GM12891 (cell line): ENCODE data around the gene CCR8.

Source experiments
- PAX5 ChIP-seq: IDR thresholded peaks from 2 replicates; pipeline ENCODE4 v1.6.1; 2011; ENCODE audit warnings: low read length, moderate library complexity, mild to moderate bottlenecking; ENCODE audit not compliant: insufficient read depth, severe bottlenecking
- POLR2A ChIP-seq: IDR thresholded peaks from 2 replicates; pipeline ENCODE4 v1.6.1; 2011; ENCODE audit warnings: low read depth, low read length, control low read depth
- POLR2AphosphoS5 ChIP-seq: IDR thresholded peaks from 2 replicates; pipeline ENCODE4 v1.6.1; 2011; ENCODE audit warnings: low read depth, low read length, control low read depth
- POU2F2 ChIP-seq: IDR thresholded peaks from 2 replicates; pipeline ENCODE4 v1.6.1; 2011; ENCODE audit warnings: low read depth, mild to moderate bottlenecking, control low read depth, low read length, moderate library complexity
- SPI1 ChIP-seq: IDR thresholded peaks from 2 replicates; pipeline ENCODE4 v1.6.1; 2011; ENCODE audit warnings: low read depth, low read length, control low read depth
- TAF1 ChIP-seq: IDR thresholded peaks from 2 replicates; pipeline ENCODE4 v1.6.1; 2011; ENCODE audit warnings: low read depth, low read length, control low read depth

- no peak for TF ChIP-seq POLR2AphosphoS5
- no peak for TF ChIP-seq POLR2A
- TF ChIP-seq POU2F2 = peak; percentile 61; the same call in 1 of the 2 replicates
- peak; percentile 84 for TF ChIP-seq SPI1
- no peak for TF ChIP-seq TAF1
- TF ChIP-seq PAX5 = peak; percentile 57
These were observed 41.2 kb upstream of the CCR8 start for GRCh38 chr3:39288300-39288808.
